Activated CD8-positive, alpha-beta T cell treated with anti-CD3 and anti-CD28 coated beads for 36 hours (primary cell): ENCODE measurements around the gene TRPC4AP. TPM values are rescaled to one million over a fixed set of nuclear protein-coding genes. Genes with fewer than 3 reads are reported as not detected.

Experiments used
- ATAC-seq: fragments of 200-7000 bp; cut with Tn5 transposase; one replicate; pipeline ENCODE4 v1.10.0; 2021; ENCODE audit warnings: mild to moderate bottlenecking, moderate library complexity
- CTCF ChIA-PET: fragments of 350-600 bp; sonication (Branson Sonifier 250); formaldehyde crosslinking; loops from one replicate; lab custom pipeline; 2021; ENCODE audit warnings: antibody characterized with exemption; lab: Charles Lee
- POLR2A ChIA-PET: fragments of 350-600 bp; sonication (Branson Sonifier 250); formaldehyde crosslinking; loops from one replicate; lab custom pipeline; 2021; ENCODE audit warnings: antibody characterized with exemption; lab: Charles Lee
- DNase-seq: peaks from one replicate; pipeline ENCODE4 v3.0.0-alpha.2; 2020
- H3K27ac Mint-ChIP-seq: one replicate; pipeline ENCODE4 v1.8.0; 2021; ENCODE audit warnings: mild to moderate bottlenecking, mixed read lengths
- H3K27me3 Mint-ChIP-seq: one replicate; pipeline ENCODE4 v1.8.0; 2021; ENCODE audit warnings: mixed read lengths
- H3K36me3 Mint-ChIP-seq: one replicate; pipeline ENCODE4 v1.8.0; 2021; ENCODE audit warnings: low read depth, mixed read lengths
- H3K4me1 Mint-ChIP-seq: one replicate; pipeline ENCODE4 v1.8.0; 2021; ENCODE audit warnings: low read depth, mixed read lengths
- H3K4me3 Mint-ChIP-seq: one replicate; pipeline ENCODE4 v1.8.0; 2021; ENCODE audit warnings: mild to moderate bottlenecking, moderate library complexity, mixed read lengths
- H3K9me3 Mint-ChIP-seq: one replicate; pipeline ENCODE4 v1.8.0; 2021; ENCODE audit warnings: mixed read lengths
- CTCF ChIP-seq: fragments of 200-600 bp; IDR thresholded peaks from one replicate; pipeline ENCODE4 v1.8.0; 2022; ENCODE audit warnings: antibody characterized with exemption, mild to moderate bottlenecking
- intact Hi-C: fragments of 100-400 bp; cut with micrococcal nuclease; formaldehyde crosslinking; loops from one replicate; pipeline ENCODE4 v1.10.0; 2022
- total RNA-seq, 2 experiments: library from RNA; stranded (reverse); gene quantifications; one replicate each; pipeline ENCODE4 v1.2.3, GENCODE V29; 2021

Gene TRPC4AP
- total RNA-seq, 2 experiments from 2014 or later = 34.2 to 38.2 TPM

GRCh38 chr20:35020108-35020928, 72.3 kb downstream of the TRPC4AP start:
- Mint-ChIP-seq H3K36me3 (peaks cover 10% of the 10 kb centered on the region), H3K27me3 (no peaks in the 10 kb centered on the region), H3K4me1 (no peaks in the 10 kb centered on the region), H3K9me3 (no peaks in the 10 kb centered on the region), H3K4me3 (no peak overlapping the region), H3K27ac (no peak overlapping the region)
- no peak for TF ChIP-seq CTCF
- no peak for ATAC-seq
- no peak for DNase-seq
- ChIA-PET POLR2A (no interaction called here), CTCF (no interaction called here)
- intact Hi-C loops = no loop called here

GRCh38 chr20:35018590-35019371, 73.8 kb downstream of the TRPC4AP start:
- Mint-ChIP-seq H3K4me1 (no peaks in the 10 kb centered on the region), H3K27ac (peak overlapping the region; percentile 37), H3K27me3 (no peaks in the 10 kb centered on the region), H3K4me3 (no peak overlapping the region), H3K36me3 (peaks cover 9% of the 10 kb centered on the region), H3K9me3 (no peaks in the 10 kb centered on the region)
- ChIA-PET POLR2A (no interaction called here), CTCF (no interaction called here)
- intact Hi-C loops = no loop called here
- ATAC-seq (no peak), DNase-seq (no peak)
- TF ChIP-seq CTCF = no peak

GRCh38 chr20:35017099-35017835, 75.3 kb downstream of the TRPC4AP start:
- no peak overlapping the region for H3K27ac Mint-ChIP-seq
- ATAC-seq = no peak
- no peaks in the 10 kb centered on the region for H3K4me1 Mint-ChIP-seq
- peaks cover 9% of the 10 kb centered on the region for H3K36me3 Mint-ChIP-seq
- H3K9me3 Mint-ChIP-seq = no peaks in the 10 kb centered on the region
- no peak for TF ChIP-seq CTCF
- POLR2A ChIA-PET = no interaction called here
- H3K4me3 Mint-ChIP-seq = no peak overlapping the region
- intact Hi-C loops = no loop called here
- no peak for DNase-seq
- no peaks in the 10 kb centered on the region for H3K27me3 Mint-ChIP-seq
- CTCF ChIA-PET = interaction anchor here (0.6 to 1.0 kb wide), 2 partner anchors 26 to 142 kb away, joined by 3 read pairs; no protein-coding TSS in a partner anchor

GRCh38 chr20:35015863-35016193, 76.8 kb downstream of the TRPC4AP start:
- no peak for TF ChIP-seq CTCF

More at GRCh38 chr20:35015863-35016193, 76.8 kb downstream of the TRPC4AP start:
- ChIA-PET CTCF (no interaction called here), POLR2A (interaction anchor here (0.9 kb wide), 1 partner anchor 21 kb away, joined by 3 read pairs; no protein-coding TSS in a partner anchor)
- DNase-seq = no peak
- no peaks in the 10 kb centered on the region for H3K9me3 Mint-ChIP-seq
- no peaks in the 10 kb centered on the region for H3K27me3 Mint-ChIP-seq
- H3K4me1 Mint-ChIP-seq = no peaks in the 10 kb centered on the region
- intact Hi-C loops = no loop called here
- no peak overlapping the region for H3K4me3 Mint-ChIP-seq
- ATAC-seq = no peak
- H3K27ac Mint-ChIP-seq = peak overlapping the region; percentile 32
- peaks cover 16% of the 10 kb centered on the region for H3K36me3 Mint-ChIP-seq
